Neural cell (in vitro differentiated cells): ENCODE measurements around the gene MGA. TPM values are rescaled to one million over a fixed set of nuclear protein-coding genes. Genes with fewer than 3 reads are reported as not detected.

Experiments used
- H2AFZ ChIP-seq: fragments of 200-600, 300-800 bp; sonication (generic), shearing (Covaris generic); 2 replicates; pipeline ENCODE4 v1.6.0; 2014; ENCODE audit warnings: low read depth, mild to moderate bottlenecking, antibody characterized with exemption, low read length, moderate library complexity
- H3F3A ChIP-seq: fragments of 200-600 bp; shearing (Covaris generic); 2 replicates; pipeline ENCODE4 v1.6.1; 2016; ENCODE audit warnings: mild to moderate bottlenecking, moderate library complexity, mixed read lengths, antibody characterized with exemption, low read length; ENCODE audit not compliant: insufficient read depth, poor library complexity, severe bottlenecking
- H3K27ac ChIP-seq: fragments of 200-600, 300-800 bp; sonication (generic), shearing (Covaris generic); 2 replicates; pipeline ENCODE4 v1.5.1; 2014; ENCODE audit warnings: mild to moderate bottlenecking, low read length, moderate library complexity
- H3K27me3 ChIP-seq: fragments of 300-800, 200-600 bp; sonication (generic), shearing (Covaris generic); 2 replicates; pipeline ENCODE4 v1.6.0; 2014; ENCODE audit warnings: mild to moderate bottlenecking, low read depth, low read length, moderate library complexity; ENCODE audit not compliant: insufficient read depth
- H3K36me3 ChIP-seq: fragments of 300-800, 200-600 bp; sonication (generic), shearing (Covaris generic); 2 replicates; pipeline ENCODE4 v1.5.1; 2014; ENCODE audit warnings: mild to moderate bottlenecking, antibody characterized with exemption, low read length, moderate library complexity; ENCODE audit not compliant: insufficient read depth
- H3K4me2 ChIP-seq: fragments of 300-800, 200-600 bp; sonication (generic), shearing (Covaris generic); 2 replicates; pipeline ENCODE4 v1.6.0; 2014; ENCODE audit warnings: mild to moderate bottlenecking, low read length
- H3K4me3 ChIP-seq: fragments of 300-800, 200-600 bp; sonication (generic), shearing (Covaris generic); 2 replicates; pipeline ENCODE4 v1.5.1; 2014; ENCODE audit warnings: mild to moderate bottlenecking, low read length, moderate library complexity
- H3K79me2 ChIP-seq: fragments of 200-600 bp; shearing (Covaris generic); replicated peaks from 2 replicates; pipeline ENCODE4 v1.6.0; 2014; ENCODE audit warnings: mild to moderate bottlenecking, low read length, moderate library complexity; ENCODE audit not compliant: insufficient read depth
- H3K9ac ChIP-seq: fragments of 300-800, 200-600 bp; sonication (generic), shearing (Covaris generic); 2 replicates; pipeline ENCODE4 v1.6.1; 2016; ENCODE audit warnings: mild to moderate bottlenecking, low read length, mixed read lengths
- H3K9me2 ChIP-seq: fragments of 200-600 bp; shearing (Covaris generic); 2 replicates; pipeline ENCODE4 v1.6.1; 2016; ENCODE audit warnings: mild to moderate bottlenecking, low read length, mixed read lengths; ENCODE audit not compliant: insufficient read depth
- H3K9me3 ChIP-seq: fragments of 200-600, 300-800 bp; sonication (generic), shearing (Covaris generic); 2 replicates; pipeline ENCODE4 v1.6.1; 2016; ENCODE audit warnings: mild to moderate bottlenecking, mixed run types, low read length, moderate library complexity, mixed read lengths
- H4K20me1 ChIP-seq: fragments of 200-600 bp; shearing (Covaris generic); 2 replicates; pipeline ENCODE4 v1.6.1; 2016; ENCODE audit warnings: mild to moderate bottlenecking, mixed run types; ENCODE audit not compliant: insufficient read depth
- CTCF ChIP-seq: fragments of 450-650 bp; IDR thresholded peaks from 2 replicates; pipeline ENCODE4 v1.5.1; 2014; ENCODE audit warnings: antibody characterized with exemption, mild to moderate bottlenecking, moderate library complexity; ENCODE audit not compliant: poor library complexity, severe bottlenecking
- EP300 ChIP-seq: fragments of 450-650 bp; conservative IDR thresholded peaks from 2 replicates; pipeline ENCODE4 v1.6.1; 2014; ENCODE audit warnings: antibody characterized with exemption, mild to moderate bottlenecking, moderate library complexity; ENCODE audit not compliant: poor library complexity, severe bottlenecking
- EZH2 ChIP-seq: fragments of 200-600, 300-800 bp; shearing (Covaris generic), sonication (generic); IDR thresholded peaks from 2 replicates; pipeline ENCODE4 v1.6.1; 2014; ENCODE audit warnings: antibody characterized with exemption, low read length, borderline replicate concordance, mild to moderate bottlenecking; ENCODE audit not compliant: insufficient read depth, poor library complexity, severe bottlenecking
- MXI1 ChIP-seq: fragments of 450-650 bp; conservative IDR thresholded peaks from 2 replicates; pipeline ENCODE4 v1.6.1; 2014; ENCODE audit warnings: antibody characterized with exemption, mild to moderate bottlenecking; ENCODE audit not compliant: poor library complexity, severe bottlenecking
- POLR2AphosphoS5 ChIP-seq: IDR thresholded peaks from 2 replicates; pipeline ENCODE4 v1.6.1; 2012
- RAD21 ChIP-seq: fragments of 450-650 bp; conservative IDR thresholded peaks from 2 replicates; pipeline ENCODE4 v1.6.1; 2014; ENCODE audit warnings: antibody characterized with exemption, mild to moderate bottlenecking, moderate library complexity
- REST ChIP-seq: IDR thresholded peaks from 2 replicates; pipeline ENCODE4 v1.6.1; 2012; ENCODE audit warnings: borderline replicate concordance
- SMC3 ChIP-seq: fragments of 450-650 bp; conservative IDR thresholded peaks from 2 replicates; pipeline ENCODE4 v1.6.1; 2014; ENCODE audit warnings: antibody characterized with exemption, mild to moderate bottlenecking, moderate library complexity; ENCODE audit not compliant: poor library complexity
- TAF1 ChIP-seq: IDR thresholded peaks from 2 replicates; pipeline ENCODE4 v1.6.1; 2012; ENCODE audit warnings: low read depth
- polyA plus RNA-seq: library from polyadenylated mRNA; depleted of rRNA; stranded (reverse); fragments of >200 nt; gene quantifications from 2 replicates; pipeline ENCODE4 v1.2.3, GENCODE V29; 2014

The MGA gene
- polyA plus RNA-seq, 1 donor from 2014 or later, result 13.2 TPM

- Histone ChIP-seq H3F3A (no peaks in the 10 kb centered on the region), H3K9ac (no peak overlapping the region), H3K4me2 (no peak overlapping the region), H2AFZ (no peak overlapping the region), H4K20me1 (no peaks in the 10 kb centered on the region), H3K9me2 (no peaks in the 10 kb centered on the region), H3K9me3 (no peaks in the 10 kb centered on the region), H3K36me3 (no peaks in the 10 kb centered on the region), H3K27me3 (no peaks in the 10 kb centered on the region), H3K79me2 (peaks cover 9% of the 10 kb centered on the region), H3K27ac (no peak overlapping the region), H3K4me3 (no peak overlapping the region)
- no peak for TF ChIP-seq POLR2AphosphoS5
- TF ChIP-seq EP300, result no peak
- TF ChIP-seq RAD21, result no peak
- TF ChIP-seq CTCF, result no peak
- no peak for TF ChIP-seq REST
- no peak for TF ChIP-seq MXI1
- TF ChIP-seq TAF1, result no peak
- no peak for TF ChIP-seq EZH2
- no peak for TF ChIP-seq SMC3
Measured at GRCh38 chr15:41789236-41789635, 129.0 kb downstream of the MGA start.

GRCh38 chr15:41789662-41790061 lies 129.5 kb downstream of the MGA start:
- TF ChIP-seq REST (no peak), CTCF (no peak), TAF1 (no peak), EP300 (no peak), POLR2AphosphoS5 (no peak)
- Histone ChIP-seq H3K79me2 (peaks cover 9% of the 10 kb centered on the region), H3K27me3 (no peaks in the 10 kb centered on the region), H4K20me1 (no peaks in the 10 kb centered on the region), H2AFZ (no peak overlapping the region), H3K4me3 (no peak overlapping the region), H3K9me3 (no peaks in the 10 kb centered on the region), H3K27ac (no peak overlapping the region), H3K4me2 (no peak overlapping the region), H3F3A (no peaks in the 10 kb centered on the region), H3K9ac (no peak overlapping the region), H3K9me2 (no peaks in the 10 kb centered on the region), H3K36me3 (no peaks in the 10 kb centered on the region)
